NCI-H510A treated with DMSO at 0.1 percent for 48 hours (cell line): Measurements from ENCODE around the gene OPN3.

Experiments used
- DNase-seq: peaks from one replicate; lab custom pipeline; 2025; lab: John Stamatoyannopoulos, UW

Gene OPN3

GRCh38 chr1:241645199-241645598, 5.0 kb upstream of the OPN3 start:
- DNase-seq: no peak

GRCh38 chr1:241644259-241644658, 4.1 kb upstream of the OPN3 start:
- DNase-seq: no peak

GRCh38 chr1:241642593-241642944, 2.4 kb upstream of the OPN3 start:
- no peak for DNase-seq

GRCh38 chr1:241641773-241642592, 1.8 kb upstream of the OPN3 start:
- DNase-seq: no peak

- DNase-seq: peak; percentile 18
Measured at GRCh38 chr1:241640867-241641622, 876 bp upstream of the OPN3 start.

GRCh38 chr1:241639623-241640148, 483 bp downstream of the OPN3 start:
- no peak for DNase-seq

GRCh38 chr1:241638909-241639622, 1.1 kb downstream of the OPN3 start:
- no peak for DNase-seq

- no peak for DNase-seq
Measured at GRCh38 chr1:241638099-241638682, 2.0 kb downstream of the OPN3 start.

GRCh38 chr1:241637604-241638003, 2.6 kb downstream of the OPN3 start:
- DNase-seq: no peak

- DNase-seq: no peak
Measured at GRCh38 chr1:241637046-241637590, 3.1 kb downstream of the OPN3 start.

- DNase-seq: no peak
Measured at GRCh38 chr1:241636291-241636690, 3.9 kb downstream of the OPN3 start.

- DNase-seq: no peak
Measured at GRCh38 chr1:241635556-241636152, 4.5 kb downstream of the OPN3 start.

GRCh38 chr1:241632987-241633386, 7.2 kb downstream of the OPN3 start:
- no peak for DNase-seq

GRCh38 chr1:241631674-241632073, 8.5 kb downstream of the OPN3 start:
- DNase-seq: no peak

- DNase-seq: no peak
Measured at GRCh38 chr1:241630899-241631298, 9.3 kb downstream of the OPN3 start.

- peak; percentile 3 for DNase-seq
Measured at GRCh38 chr1:241630476-241630875, 9.7 kb downstream of the OPN3 start.

GRCh38 chr1:241630005-241630404, 10.2 kb downstream of the OPN3 start:
- no peak for DNase-seq

GRCh38 chr1:241627453-241628259, 12.5 kb downstream of the OPN3 start:
- peak; percentile 4 for DNase-seq

- no peak for DNase-seq
Measured at GRCh38 chr1:241624935-241625334, 15.2 kb downstream of the OPN3 start.

GRCh38 chr1:241622669-241623068, 17.5 kb downstream of the OPN3 start:
- no peak for DNase-seq

- no peak for DNase-seq
Measured at GRCh38 chr1:241617426-241617825, 22.7 kb downstream of the OPN3 start.
